ENCODE measurements around the gene TMEM72.

Gene TMEM72

DNA sequence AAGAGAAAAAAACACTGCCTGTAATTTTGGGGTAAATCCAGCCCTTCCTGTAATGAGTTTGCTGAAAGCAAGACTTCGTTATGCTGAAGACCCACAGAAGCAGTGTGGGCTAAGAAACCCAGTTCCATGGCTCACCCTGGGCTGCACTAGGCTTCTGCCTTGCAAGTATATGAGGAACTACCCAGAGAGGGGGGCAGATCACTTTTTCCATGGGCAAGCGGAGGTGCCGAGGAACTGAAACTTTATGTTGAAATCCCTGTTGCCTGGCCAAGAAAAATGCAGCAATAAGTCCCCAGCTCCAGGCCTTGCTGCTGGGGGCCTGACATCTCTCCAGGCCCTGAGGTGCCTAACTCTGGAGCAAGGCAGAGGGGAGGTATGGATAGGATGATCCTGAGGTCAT lies 57.0 kb downstream of the TMEM72 start:
- DNase-seq (ENCODE audit: low spot score): no peak

DNA sequence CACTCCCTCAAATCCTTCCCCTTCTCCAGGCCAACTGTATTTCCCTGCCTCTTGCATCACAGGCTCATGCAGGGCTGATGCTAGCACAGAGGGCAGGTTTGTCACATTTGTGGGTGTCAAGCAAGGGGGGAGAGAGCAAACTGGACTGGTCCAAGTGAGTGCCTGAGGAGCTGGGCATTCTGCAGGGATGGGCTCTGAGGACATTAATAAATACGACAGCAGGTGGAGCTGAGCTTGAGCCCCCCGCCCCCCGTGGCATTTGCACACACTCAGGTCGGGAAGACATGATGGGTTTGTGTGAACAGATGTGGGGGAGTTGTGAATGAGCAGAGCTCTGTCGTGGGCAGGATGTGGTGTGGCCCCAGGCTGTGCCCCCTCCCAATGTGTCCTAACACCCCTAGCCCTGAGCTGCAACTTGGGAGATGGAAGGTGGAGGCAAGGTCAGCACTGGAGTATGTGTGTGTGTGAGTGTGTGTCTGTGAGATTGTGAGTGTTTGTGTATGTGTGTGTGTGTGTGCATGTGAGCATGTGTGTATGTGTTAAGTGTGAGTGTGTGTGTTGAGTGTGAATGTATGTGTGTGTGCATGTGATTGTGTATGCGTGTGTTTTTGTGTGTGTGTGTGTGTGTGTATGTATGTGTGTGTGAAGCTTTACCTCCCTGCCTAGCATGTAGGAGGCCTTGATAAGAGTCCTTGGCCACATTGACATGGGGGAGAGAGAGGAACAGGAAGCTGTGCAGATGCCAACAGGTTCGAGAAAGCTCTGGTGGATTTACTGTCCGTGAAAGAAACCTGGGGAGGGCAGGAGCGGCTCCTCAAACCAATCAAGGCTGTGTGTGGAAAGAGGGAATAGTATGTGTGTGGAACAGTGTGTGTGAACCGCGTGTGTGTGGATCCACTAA lies 57.6 kb downstream of the TMEM72 start:
- no peak for DNase-seq (ENCODE audit: low spot score)

DNA sequence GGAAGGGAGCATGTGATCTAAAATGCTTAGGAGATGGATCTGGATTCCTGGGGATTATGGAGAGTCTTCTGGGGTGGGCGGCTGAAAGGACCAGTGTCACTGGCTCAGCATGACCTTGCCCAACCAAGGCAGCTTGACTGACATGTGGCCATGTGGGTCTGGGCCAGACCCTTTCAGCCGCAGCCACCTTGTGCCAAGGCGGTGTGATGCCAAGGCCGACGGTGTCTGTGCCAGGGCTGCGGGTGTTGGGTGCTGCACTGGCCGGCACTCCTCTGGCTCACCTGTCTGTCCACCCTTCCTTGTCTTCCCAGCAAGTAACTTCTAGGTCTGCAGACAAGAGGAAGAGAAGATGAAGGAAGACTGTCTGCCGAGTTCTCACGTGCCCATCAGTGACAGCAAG lies 58.7 kb downstream of the TMEM72 start:
- no peak for DNase-seq (ENCODE audit: low spot score)

DNA sequence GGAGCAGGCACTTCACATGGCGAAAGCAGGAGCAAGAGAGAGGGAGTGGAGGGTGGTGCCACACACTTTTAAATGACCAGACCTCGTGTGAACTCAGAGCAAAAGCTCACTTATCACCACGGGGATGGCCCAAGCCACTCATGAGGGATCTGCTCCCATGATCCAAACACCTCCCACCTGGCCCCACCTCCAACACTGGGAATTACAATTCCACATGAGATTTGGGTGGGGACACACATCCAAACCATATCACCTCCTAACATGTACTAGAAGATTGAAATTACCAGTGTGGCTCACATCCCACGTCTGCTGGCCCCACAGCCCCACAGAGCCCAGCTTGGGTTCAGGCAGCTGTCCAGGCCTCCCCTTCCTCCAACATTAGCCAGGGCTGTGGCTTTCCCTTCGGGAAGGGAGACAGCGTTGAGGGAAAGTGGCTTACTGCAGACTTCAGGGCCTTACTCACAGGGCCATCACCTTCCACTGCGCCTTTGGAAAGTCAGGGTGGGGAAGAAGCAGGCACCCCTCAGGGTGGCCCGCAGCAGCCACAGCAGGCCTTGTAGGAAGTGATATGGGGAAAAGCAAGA lies 59.8 kb downstream of the TMEM72 start:
- no peak for DNase-seq (ENCODE audit: low spot score)

DNA sequence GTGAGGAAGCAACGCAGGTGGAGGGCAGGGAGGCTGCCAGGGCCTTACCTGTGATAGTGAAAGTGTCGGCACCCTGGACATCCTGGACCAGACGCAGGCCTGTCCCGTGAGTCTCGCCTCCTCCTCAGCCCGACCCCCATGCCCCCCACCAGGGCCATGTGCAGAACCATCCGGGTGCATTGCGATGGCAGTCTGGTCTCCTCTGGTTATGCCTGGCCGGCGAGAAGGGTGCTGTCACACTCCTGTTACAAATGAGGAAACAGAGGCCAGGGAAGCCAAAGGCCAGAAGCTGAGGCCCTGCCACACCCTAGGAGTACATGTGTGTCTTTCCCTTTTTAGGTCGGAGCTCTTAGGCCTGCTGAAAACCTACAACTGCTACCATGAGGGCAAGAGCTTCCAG lies 60.3 kb downstream of the TMEM72 start:
- DNase-seq (ENCODE audit: low spot score): no peak

DNA sequence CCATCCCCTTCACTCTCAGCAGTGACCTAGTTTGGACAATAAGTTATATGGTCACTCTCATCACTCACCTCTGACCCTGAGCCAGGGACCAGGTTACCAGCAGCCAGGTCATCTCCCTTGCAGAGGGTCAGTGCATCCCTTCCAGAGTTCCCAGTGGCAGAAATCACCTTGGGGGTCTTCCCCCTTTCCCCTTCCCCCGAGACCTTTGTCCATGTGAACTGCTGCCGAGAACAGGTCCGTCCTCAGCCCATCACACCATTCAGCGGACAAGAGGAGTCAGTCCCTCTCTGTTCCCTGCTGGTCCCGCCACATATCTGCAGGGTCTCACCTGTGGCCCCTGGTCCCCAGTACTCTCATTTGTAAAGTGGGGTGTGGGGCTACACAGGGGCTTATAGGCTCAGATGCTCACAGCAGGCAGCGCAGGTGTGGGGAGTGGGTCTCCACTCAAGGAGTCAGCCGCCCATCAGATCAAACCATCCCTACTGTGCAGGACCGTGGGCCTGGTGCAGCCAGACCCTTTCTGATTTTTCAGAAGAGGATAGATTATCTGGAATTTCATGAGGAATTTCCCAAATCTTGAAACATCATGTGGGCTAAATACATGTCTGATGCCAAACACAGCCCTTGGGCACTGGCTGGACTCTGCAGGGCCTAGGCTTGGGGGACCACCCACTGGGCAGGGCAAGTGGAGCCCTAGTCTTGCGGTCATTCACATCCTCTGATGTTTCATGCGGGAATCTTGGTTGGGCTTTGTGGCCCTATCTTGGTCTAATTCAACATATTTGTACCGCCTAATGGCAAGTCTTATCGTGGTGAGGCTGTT lies 61.0 kb downstream of the TMEM72 start:
- no peak for DNase-seq (ENCODE audit: low spot score)

DNA sequence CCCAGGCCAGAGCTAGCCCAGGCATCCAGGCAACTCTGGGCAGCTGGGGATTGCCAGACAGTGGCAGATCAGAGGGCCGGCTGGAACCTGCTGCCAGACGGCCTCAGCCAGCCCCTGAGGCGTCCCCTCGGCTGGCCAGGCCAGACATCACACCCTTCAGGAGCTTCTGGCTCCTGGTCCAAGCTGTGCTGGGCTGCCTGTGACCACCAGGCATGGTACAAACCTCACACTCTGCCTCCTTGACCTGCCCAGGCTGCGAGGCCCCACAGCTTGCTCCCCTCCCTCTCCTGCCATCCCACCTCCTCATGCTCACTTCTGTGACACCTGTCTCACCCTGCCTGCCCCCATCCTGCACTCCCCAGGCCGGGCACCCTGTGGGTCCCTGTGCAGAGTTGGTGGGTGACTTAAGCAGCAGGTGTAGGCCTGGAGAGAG lies 61.8 kb downstream of the TMEM72 start:
- no peak for DNase-seq (ENCODE audit: low spot score)

DNA sequence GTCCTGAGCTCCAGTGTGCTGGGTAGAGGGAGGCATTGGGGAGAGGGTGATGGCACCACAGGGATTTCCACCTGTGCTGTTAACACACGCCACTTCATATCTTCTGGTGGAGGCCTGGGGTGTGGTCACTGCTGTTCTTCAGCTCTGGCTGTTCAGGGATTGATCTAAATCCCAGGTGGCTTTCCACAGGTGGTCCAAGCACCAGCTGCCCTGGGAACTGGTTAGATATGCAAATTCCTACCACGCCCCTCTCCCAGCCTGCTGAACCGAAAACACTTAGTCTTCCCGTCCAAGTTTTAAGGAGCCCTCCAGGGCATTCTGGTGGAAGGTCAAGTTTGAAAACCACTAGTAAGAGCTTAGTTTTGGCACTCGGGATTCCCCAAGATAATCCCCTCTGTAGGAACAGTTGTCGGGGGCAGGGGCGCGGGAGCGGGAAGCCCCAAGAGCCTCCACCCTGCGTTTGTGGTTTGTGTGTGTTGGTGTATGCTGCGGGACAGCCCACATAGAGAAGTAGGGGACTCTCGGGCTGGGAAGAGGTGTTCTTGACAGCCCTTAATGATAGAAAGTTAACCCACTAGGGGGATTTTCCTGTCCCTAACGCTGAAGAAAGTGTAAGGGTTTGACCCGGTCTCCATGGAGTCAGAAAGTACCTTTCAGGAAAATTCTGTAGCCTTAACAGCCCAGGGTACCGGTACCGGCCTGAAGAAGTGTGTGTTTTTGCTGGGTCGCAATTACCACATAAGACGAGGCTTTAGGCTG lies 62.4 kb downstream of the TMEM72 start:
- no peak for DNase-seq (ENCODE audit: low spot score)

DNA sequence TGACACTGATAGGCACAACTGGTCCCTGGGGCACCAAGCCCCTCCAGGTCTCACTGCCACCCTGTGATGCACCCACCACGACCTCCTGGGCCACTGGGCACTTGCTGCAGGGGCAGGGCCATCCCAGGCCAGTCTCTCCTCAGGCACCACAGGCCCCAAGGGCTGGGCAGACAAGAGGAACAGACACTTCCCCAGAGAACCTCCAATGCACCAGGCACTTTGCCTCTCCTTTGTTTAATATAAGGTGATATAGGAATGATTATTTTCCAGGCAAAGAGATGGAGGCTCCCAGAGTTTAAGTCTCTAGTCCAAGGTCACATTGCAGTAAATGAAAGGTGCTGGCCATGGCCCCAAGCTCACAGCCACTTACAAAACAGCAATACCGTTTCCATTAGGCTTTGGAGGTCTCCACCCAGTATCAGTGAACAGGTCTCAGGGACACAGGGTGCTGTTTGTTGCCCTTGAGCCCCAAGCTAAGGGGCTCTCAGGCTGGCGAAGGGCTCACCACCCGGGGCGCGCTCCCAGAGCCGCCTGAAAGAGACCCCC lies 63.0 kb downstream of the TMEM72 start:
- no peak for DNase-seq (ENCODE audit: low spot score)

DNA sequence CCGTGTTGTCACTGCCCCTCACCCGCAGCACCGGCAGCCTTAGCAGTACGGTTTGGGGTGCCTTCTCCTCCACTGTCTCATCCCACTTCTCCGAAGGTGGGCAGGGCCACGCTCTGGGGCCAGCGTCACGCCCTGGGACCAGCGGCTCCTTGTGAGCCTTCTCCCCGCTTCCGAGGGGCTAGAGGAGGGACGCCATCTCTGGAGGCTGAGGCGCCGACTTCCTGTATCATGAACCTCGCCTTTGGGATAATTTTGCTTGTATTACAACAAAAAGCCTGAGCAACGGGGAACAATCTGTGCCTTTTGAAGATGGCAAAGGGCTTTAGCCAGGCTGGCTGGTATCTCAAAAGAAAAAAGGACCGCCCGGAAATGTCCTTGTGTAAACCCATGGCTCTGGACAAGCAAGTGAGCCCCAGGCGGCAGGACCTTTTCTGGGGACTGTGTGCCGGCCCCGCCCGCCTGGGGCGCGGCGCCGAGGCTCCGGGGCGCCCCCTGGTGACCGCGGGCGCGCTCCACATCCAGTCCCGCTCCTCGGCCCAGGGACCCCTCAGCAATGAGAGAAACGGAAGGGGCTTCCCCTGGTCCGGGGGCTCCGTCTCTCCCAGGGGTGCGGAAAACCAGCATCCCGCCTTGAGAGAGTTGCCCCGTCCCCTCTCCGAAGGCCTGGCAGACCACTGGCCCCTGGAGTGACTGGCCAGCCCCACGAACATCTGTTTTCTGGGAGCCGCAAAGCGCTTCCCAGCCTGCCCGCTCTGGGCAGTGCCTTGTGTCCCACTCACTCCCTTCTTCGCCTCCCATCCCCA lies 63.7 kb downstream of the TMEM72 start:
- DNase-seq (ENCODE audit: low spot score): peak; percentile 49

DNA sequence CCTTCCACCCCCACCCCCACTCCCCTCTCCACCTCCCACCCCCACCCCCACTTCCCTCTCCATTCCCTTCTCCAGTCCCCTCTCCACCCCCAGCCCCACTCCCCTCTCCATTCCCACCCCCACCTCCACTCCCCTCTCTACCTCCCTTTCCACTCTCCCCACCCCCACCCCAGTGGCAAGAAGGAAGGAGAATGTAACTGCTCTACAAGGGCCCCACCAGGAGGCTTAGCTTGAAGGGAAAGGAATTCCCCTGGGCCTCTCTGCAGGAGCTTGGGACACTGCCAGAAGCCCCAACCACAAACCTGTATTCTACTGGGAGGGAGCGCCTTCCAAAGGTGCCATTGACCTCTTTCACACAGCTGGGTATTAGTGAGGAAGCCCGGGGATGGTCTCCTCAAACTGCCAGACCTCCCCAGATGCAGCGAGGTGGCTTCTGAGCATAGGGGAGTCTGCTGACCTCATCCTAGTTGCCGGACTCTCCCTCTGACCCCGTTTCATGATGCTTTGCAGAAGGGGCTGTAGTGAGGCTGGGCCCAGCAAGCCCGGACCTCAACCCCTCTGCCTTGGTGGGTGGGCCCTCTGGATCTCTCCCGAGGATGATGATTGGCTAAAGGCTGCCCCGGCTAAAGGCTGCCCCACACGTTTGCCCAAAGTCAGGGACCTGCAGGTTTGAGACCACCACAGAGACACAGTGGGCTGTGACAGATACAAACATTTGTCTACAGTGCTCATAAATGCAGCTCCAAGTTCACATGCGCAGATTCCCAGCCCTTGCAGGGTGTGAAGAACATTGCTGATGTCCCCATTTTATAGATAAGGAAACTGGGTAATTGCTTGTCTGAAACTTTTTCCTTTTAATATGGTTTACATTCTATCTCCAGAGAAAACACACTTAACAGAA lies 64.5 kb downstream of the TMEM72 start:
- DNase-seq (ENCODE audit: low spot score): peak; percentile 68

DNA sequence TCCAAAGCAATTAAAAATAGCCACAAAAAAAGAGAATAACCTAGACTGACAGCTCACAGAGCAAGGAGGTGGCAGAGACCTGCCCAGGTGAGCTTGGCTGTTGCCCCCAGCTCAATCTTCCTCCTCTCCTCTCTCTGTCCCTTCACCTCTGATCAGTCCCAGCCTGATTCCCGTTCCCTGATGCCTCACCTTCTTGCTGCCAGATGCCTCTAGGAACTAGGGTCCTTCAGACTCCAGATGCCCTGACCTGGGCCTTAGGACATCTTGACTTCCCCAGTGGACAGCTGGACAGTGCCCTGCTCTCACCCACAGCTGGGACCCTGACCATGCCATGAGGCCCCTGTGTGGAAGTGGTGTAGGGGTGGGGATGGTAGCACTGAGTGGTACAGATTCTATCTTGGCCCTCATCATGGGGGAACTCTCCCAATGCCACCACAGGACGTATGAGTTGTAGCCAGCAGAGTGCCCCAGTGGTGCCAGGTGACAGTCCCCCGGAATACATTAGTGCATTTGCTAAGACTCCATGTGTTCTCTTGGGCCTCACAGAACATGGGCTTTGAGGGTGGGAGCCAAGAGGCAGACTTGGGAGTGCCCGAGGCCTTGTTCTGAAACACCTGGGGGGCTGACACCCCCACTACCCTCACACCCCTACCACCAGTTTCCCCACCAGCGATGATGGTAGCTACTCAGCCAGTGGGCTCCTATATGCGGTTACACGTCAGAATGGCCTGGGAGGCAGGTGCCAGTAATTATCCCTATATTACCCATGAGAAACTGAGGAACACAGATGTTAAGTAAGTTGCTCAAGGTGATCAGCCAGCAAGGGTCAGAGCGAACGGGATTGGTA lies 65.4 kb downstream of the TMEM72 start:
- DNase-seq (ENCODE audit: low spot score): no peak

DNA sequence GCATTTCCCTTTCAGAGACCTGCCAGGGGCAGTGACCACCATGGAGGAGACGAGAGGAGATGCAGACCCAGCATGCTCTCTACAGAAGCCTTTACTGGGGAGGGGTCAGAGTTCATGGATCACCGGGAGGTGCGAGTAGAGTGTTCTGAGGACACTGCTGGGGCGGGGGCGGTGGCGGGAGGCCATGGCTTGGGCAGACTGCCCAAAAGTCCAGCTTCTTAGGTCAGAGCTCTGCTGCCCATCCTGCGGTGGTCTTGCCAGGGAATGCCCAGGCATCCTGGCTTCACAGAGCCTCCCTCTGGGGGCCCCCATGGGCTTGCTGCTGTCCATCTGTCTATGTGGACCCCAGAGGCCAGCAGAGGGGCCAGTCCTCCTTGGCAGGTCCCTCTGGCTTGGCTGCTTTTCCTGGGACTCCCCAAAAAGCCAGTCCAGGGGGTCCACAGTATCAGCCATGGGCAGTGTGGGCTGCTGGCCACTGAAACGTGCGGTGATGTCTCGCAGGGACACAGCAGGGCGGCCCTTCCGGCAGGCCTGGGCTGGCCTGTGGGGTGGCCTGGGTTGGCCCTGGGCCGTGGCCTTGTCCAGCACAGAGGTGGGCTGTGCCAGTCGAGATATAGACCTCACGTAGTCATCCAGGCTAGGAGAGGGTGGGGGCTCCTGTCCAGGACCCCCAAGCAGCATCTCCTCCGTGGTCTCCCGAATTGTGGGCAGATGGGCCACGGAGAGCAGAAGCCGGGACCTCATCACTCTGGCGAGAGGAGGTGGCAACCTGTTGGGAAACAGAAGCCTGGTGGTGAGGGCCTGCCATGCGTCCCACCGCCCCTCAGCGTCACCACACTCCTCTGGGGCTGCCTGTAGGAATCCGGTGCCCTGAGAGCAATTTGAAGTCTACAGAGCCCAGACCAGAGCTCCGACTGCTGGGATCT lies 66.4 kb downstream of the TMEM72 start:
- no peak for DNase-seq (ENCODE audit: low spot score)

DNA sequence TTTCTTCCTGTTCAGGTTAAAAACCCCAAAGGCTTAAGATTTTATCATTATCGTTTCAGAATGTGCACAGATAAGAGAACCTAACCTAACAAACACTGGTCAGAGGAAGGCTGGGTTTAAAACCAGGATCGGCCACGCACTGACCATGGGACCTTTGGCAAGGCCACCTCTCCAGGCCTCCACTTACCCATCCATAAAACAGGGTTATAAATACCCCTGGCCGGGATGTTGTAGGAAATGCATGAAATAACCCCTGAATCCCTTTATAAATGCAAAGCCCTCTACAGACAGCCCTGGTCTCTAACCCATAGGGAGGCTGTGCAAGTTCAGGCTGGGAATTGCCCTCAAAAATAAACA lies 67.1 kb downstream of the TMEM72 start:
- DNase-seq (ENCODE audit: low spot score): no peak

DNA sequence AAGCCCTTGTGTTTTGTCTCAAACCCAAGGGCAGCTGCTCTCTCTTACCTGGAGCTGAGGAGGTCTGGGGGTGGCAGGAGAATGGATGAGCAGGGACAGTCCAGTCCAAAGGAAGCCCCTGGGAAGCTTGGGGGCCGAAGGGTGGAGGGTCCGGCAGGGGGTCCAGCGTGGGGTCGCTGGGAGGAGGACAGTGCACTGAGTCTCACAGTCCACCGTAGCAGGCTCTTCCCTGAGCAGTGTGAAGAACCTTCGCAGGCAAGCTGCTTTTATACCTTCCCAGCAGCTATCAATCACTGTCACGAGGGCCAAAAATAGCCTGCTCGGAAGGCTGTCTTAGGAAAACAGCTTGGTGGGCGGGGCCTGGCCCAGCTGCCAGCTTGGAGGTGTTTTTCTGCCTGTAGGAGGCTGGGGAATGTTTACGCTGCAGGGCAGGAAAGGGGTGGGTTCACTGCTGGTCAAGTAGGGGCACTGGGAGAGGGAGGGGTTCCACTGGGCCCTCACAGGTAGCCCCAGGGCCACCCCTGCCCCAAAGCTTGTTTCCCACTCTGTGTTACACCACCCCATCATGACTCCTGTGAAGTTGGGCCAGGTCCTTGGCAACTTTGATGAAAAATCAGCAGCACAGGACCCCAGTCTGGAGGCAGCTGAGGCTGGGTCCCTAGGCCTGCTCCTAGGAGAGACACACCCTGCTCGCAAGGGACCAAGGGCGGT lies 67.6 kb downstream of the TMEM72 start, which contains the start of gene DEPP1:
TSS of gene DEPP1 (minus strand) at position 240 of the 711 bp plus-strand sequence. CDS start 779 bp downstream, outside the sequence.
- DNase-seq (ENCODE audit: low spot score): peak; percentile 81

DNA sequence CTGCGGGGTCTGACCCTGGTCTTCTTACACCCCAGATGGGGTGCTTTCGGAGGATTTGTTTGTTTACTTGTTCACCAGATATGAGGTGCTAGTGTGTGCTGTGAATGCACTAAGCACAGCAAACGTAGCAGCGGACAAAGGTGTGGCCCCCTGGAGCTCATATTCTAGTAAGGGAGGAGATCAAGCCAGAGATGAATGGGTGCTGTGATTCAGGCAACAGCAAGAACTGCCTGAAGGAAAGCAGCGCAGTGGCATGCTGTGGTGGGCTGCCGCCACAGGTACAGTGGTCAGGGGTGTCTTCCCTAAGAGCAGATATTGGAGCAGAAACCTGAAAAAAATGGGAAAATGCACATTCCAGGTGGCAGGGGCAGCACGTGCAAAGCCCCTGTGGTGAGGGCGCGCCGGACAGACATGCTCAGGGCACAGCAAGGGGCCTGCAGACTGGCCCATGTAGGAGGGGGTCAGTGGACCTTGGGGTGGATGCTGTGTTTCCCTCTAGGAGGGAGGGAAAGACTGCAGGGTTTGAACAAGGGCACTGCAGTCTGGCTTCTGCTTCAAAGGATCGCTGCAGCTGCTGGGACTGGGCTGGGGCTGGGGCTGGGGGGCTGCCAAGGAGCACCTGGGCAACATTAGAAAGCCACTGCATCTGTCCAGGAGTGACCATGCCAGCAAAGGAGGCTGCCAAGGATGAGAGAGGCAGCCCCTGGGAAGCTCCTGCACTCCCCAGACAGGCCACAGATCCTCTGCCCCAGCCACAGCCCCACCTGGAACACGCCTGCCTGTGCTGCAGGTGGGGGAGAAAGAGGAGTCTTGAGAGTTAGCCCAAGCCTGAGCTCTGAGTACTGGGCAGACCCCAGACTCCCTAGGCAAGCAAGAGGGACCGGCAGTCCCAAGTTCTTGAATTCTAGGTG lies 68.4 kb downstream of the TMEM72 start:
- no peak for DNase-seq (ENCODE audit: low spot score)
